Ectodermal cell (in vitro differentiated cells): Measurements from ENCODE around the gene CD52.

ENCODE experiments used
- H3K27ac ChIP-seq: 2 replicates; pipeline ENCODE4 v1.7.0; 2013; ENCODE audit warnings: mild to moderate bottlenecking, low read depth, low read length; ENCODE audit not compliant: insufficient read depth, poor library complexity, severe bottlenecking
- H3K27me3 ChIP-seq: 2 replicates; pipeline ENCODE4 v1.7.0; 2013; ENCODE audit warnings: mild to moderate bottlenecking, low read length; ENCODE audit not compliant: insufficient read depth, control insufficient read depth, poor library complexity, severe bottlenecking
- H3K36me3 ChIP-seq: one replicate; pipeline ENCODE4 v1.7.0; 2013; ENCODE audit warnings: low read length; ENCODE audit not compliant: control insufficient read depth, insufficient read depth
- H3K4me1 ChIP-seq: one replicate; pipeline ENCODE4 v1.7.0; 2013; ENCODE audit warnings: low read length; ENCODE audit not compliant: control insufficient read depth, insufficient read depth
- H3K4me3 ChIP-seq: 2 replicates; pipeline ENCODE4 v1.7.0; 2013; ENCODE audit warnings: low read depth, low read length, control low read depth; ENCODE audit not compliant: insufficient read depth
- H3K9me3 ChIP-seq: 2 replicates; pipeline ENCODE4 v1.7.0; 2013; ENCODE audit warnings: mild to moderate bottlenecking, low read length, moderate library complexity; ENCODE audit not compliant: control insufficient read depth
- WGBS, 2 experiments: methylation state at CpG; one replicate each; pipeline ENCODE4 v1.1.7; 2013; ENCODE audit warnings: missing lambda C conversion rate in 2 of 2; 5-methylcytosine and 5-hydroxymethylcytosine counted together

CD52 gene

GRCh38 chr1:26284597-26285347 lies 33.0 kb upstream of the CD52 start:
- WGBS, 2 experiments: 50% methylated on average over 22 of the region's 22 CpGs
- Histone ChIP-seq H3K4me3 (no peak overlapping the region), H3K27me3 (no peaks in the 10 kb centered on the region), H3K27ac (no peak overlapping the region), H3K36me3 (no peaks in the 10 kb centered on the region), H3K4me1 (peaks cover 39% of the 10 kb centered on the region), H3K9me3 (no peaks in the 10 kb centered on the region)

- H3K36me3 ChIP-seq: no peaks in the 10 kb centered on the region
- 78 to 79% methylated on average over 19 of the region's 19 CpGs for WGBS, 2 experiments
- H3K4me3 ChIP-seq: no peak overlapping the region
- H3K27me3 ChIP-seq: no peaks in the 10 kb centered on the region
- peaks cover 42% of the 10 kb centered on the region for H3K4me1 ChIP-seq
- no peaks in the 10 kb centered on the region for H3K9me3 ChIP-seq
- H3K27ac ChIP-seq: no peak overlapping the region
These were observed 32.2 kb upstream of the CD52 start for GRCh38 chr1:26285366-26286063.

GRCh38 chr1:26286064-26286416 lies 31.7 kb upstream of the CD52 start:
- Histone ChIP-seq H3K27ac (no peak overlapping the region), H3K4me1 (peaks cover 42% of the 10 kb centered on the region), H3K36me3 (no peaks in the 10 kb centered on the region), H3K27me3 (no peaks in the 10 kb centered on the region), H3K9me3 (no peaks in the 10 kb centered on the region), H3K4me3 (no peak overlapping the region)
- 55 to 68% methylated on average over 2 of the region's 2 CpGs for WGBS, 2 experiments

- H3K4me3 ChIP-seq: no peak overlapping the region
- no peak overlapping the region for H3K27ac ChIP-seq
- H3K4me1 ChIP-seq: peaks cover 38% of the 10 kb centered on the region
- no peaks in the 10 kb centered on the region for H3K27me3 ChIP-seq
- no peaks in the 10 kb centered on the region for H3K36me3 ChIP-seq
- no peaks in the 10 kb centered on the region for H3K9me3 ChIP-seq
- WGBS, 2 experiments: 95% methylated on average over 8 of the region's 8 CpGs
These were observed 30.6 kb upstream of the CD52 start for GRCh38 chr1:26287033-26287711.

- Histone ChIP-seq H3K27me3 (no peaks in the 10 kb centered on the region), H3K4me3 (no peak overlapping the region), H3K9me3 (no peaks in the 10 kb centered on the region), H3K36me3 (no peaks in the 10 kb centered on the region), H3K4me1 (peaks cover 32% of the 10 kb centered on the region), H3K27ac (no peak overlapping the region)
- 87 to 96% methylated on average over 5 of the region's 5 CpGs for WGBS, 2 experiments
These were observed 29.9 kb upstream of the CD52 start for GRCh38 chr1:26287811-26288210.

GRCh38 chr1:26288311-26288941 lies 29.3 kb upstream of the CD52 start:
- 88 to 92% methylated on average over 5 of the region's 5 CpGs for WGBS, 2 experiments
- peaks cover 30% of the 10 kb centered on the region for H3K4me1 ChIP-seq

GRCh38 chr1:26289158-26290059 lies 28.3 kb upstream of the CD52 start:
- H3K9me3 ChIP-seq: no peaks in the 10 kb centered on the region
- H3K4me3 ChIP-seq: no peak overlapping the region
- no peaks in the 10 kb centered on the region for H3K27me3 ChIP-seq
- WGBS, 2 experiments: 84 to 88% methylated on average over 21 of the region's 21 CpGs
- H3K27ac ChIP-seq: no peak overlapping the region
- peaks cover 30% of the 10 kb centered on the region for H3K4me1 ChIP-seq
- H3K36me3 ChIP-seq: no peaks in the 10 kb centered on the region

More at GRCh38 chr1:26288311-26288941, 29.3 kb upstream of the CD52 start:
- H3K36me3 ChIP-seq: no peaks in the 10 kb centered on the region
- H3K27ac ChIP-seq: no peak overlapping the region
- H3K27me3 ChIP-seq: no peaks in the 10 kb centered on the region
- no peak overlapping the region for H3K4me3 ChIP-seq
- H3K9me3 ChIP-seq: no peaks in the 10 kb centered on the region

GRCh38 chr1:26290122-26290881 lies 27.5 kb upstream of the CD52 start:
- H3K4me1 ChIP-seq: peaks cover 30% of the 10 kb centered on the region
- no peaks in the 10 kb centered on the region for H3K36me3 ChIP-seq
- 55 to 61% methylated on average over 11 of the region's 11 CpGs for WGBS, 2 experiments
- no peaks in the 10 kb centered on the region for H3K9me3 ChIP-seq
- H3K27me3 ChIP-seq: no peaks in the 10 kb centered on the region
- H3K4me3 ChIP-seq: no peak overlapping the region
- H3K27ac ChIP-seq: no peak overlapping the region

- Histone ChIP-seq H3K4me1 (peaks cover 30% of the 10 kb centered on the region), H3K4me3 (no peak overlapping the region), H3K27me3 (no peaks in the 10 kb centered on the region), H3K9me3 (no peaks in the 10 kb centered on the region), H3K27ac (no peak overlapping the region), H3K36me3 (no peaks in the 10 kb centered on the region)
- WGBS, 2 experiments: 58% methylated on average over 11 of the region's 11 CpGs
These were observed 26.9 kb upstream of the CD52 start for GRCh38 chr1:26290882-26291261.
